RWPE1 (cell line): ENCODE data around the gene IFT88.

Experiments used
- CTCF ChIA-PET: fragments of 350-600 bp; sonication (Branson Sonifier 250); formaldehyde crosslinking; extraction: SDS; loops from one replicate; lab custom pipeline; 2021; lab: Yijun Ruan, JAX
- POLR2A ChIA-PET: fragments of 400-600 bp; formaldehyde crosslinking; extraction: SDS; loops from one replicate; lab custom pipeline; 2020; ENCODE audit warnings: antibody characterized with exemption; ENCODE audit not compliant: low non-redundant PET; lab: Yijun Ruan, JAX
- DNase-seq: peaks from one replicate; pipeline ENCODE4 v3.0.0; 2012; ENCODE audit warnings: low spot score
- H3K27ac ChIP-seq: fragments of 450-650 bp; 2 replicates; pipeline ENCODE4 v1.5.1; 2017
- CTCF ChIP-seq: fragments of 450-650 bp; conservative IDR thresholded peaks from 2 replicates; pipeline ENCODE4 v1.5.1; 2017; ENCODE audit warnings: low read depth, mild to moderate bottlenecking

IFT88 gene

GRCh38 chr13:20714161-20714560 lies 147.2 kb downstream of the IFT88 start:
- no peak for DNase-seq
- no peak for TF ChIP-seq CTCF
- H3K27ac ChIP-seq: no peak overlapping the region
- ChIA-PET POLR2A (no interaction called here), CTCF (no interaction called here)

GRCh38 chr13:20714563-20715329 lies 147.8 kb downstream of the IFT88 start:
- no peak for TF ChIP-seq CTCF
- no peak overlapping the region for H3K27ac ChIP-seq
- POLR2A ChIA-PET: no interaction called here
- no peak for DNase-seq
- CTCF ChIA-PET: interaction anchor here (0.6 kb wide), 1 partner anchor 189 kb away, joined by 3 read pairs; no protein-coding TSS in a partner anchor

- TF ChIP-seq CTCF: no peak
- CTCF ChIA-PET: no interaction called here
- POLR2A ChIA-PET: no interaction called here
- no peak overlapping the region for H3K27ac ChIP-seq
- DNase-seq: no peak
These were observed 148.4 kb downstream of the IFT88 start for GRCh38 chr13:20715330-20715712.

- TF ChIP-seq CTCF: no peak
- ChIA-PET CTCF (interaction anchor here (0.8 kb wide), 1 partner anchor 208 kb away, joined by 3 read pairs; no protein-coding TSS in a partner anchor), POLR2A (no interaction called here)
- no peak for DNase-seq
- no peak overlapping the region for H3K27ac ChIP-seq
These were observed 150.0 kb downstream of the IFT88 start for GRCh38 chr13:20716951-20717350.

GRCh38 chr13:20717581-20718542 lies 150.9 kb downstream of the IFT88 start:
- CTCF ChIA-PET: interaction anchor here (0.8 kb wide), 1 partner anchor 207 kb away, joined by 3 read pairs; no protein-coding TSS in a partner anchor
- TF ChIP-seq CTCF: no peak

GRCh38 chr13:20718958-20719566 lies 152.1 kb downstream of the IFT88 start:
- no peak for TF ChIP-seq CTCF
- H3K27ac ChIP-seq: no peak overlapping the region
- ChIA-PET CTCF (no interaction called here), POLR2A (no interaction called here)
- DNase-seq: no peak

More at GRCh38 chr13:20717581-20718542, 150.9 kb downstream of the IFT88 start:
- POLR2A ChIA-PET: no interaction called here
- no peak for DNase-seq
- H3K27ac ChIP-seq: no peak overlapping the region
